GM12891 (cell line): ENCODE data around the gene KDM4C.

Experiments used
- POLR2A ChIP-seq: IDR thresholded peaks from 2 replicates; pipeline ENCODE4 v1.6.1; 2011; ENCODE audit warnings: low read depth, low read length, control low read depth
- POLR2AphosphoS5 ChIP-seq: IDR thresholded peaks from 2 replicates; pipeline ENCODE4 v1.6.1; 2011; ENCODE audit warnings: low read depth, low read length, control low read depth
- TAF1 ChIP-seq: IDR thresholded peaks from 2 replicates; pipeline ENCODE4 v1.6.1; 2011; ENCODE audit warnings: low read depth, low read length, control low read depth

DNA sequence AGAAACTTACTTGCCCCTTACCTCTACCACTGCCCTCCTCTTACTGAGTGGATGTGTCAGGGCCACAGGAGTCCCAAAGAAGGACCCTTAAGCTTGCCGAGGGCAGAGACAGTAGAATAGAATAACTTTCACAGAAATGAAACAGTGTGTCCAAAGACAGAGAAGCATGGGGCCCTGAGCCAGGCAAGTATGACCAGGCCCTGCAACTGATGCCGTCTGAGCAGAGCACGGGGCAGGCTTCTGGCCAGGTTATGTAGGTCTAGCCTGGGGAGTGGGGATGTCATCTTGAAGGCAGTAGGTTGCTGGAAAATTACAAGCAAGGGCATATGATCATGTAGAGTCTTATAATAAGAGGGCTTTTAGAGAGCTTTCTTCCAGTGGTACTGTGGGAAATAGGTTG is 415.4 kb downstream of the KDM4C start:
- no peak for TF ChIP-seq TAF1
- TF ChIP-seq POLR2A: no peak
- TF ChIP-seq POLR2AphosphoS5: no peak
